ENCODE results near the gene ATG12. TPM values are rescaled to one million over a fixed set of nuclear protein-coding genes. Genes with fewer than 3 reads are reported as not detected.

Gene ATG12
- total and polyA plus RNA-seq, 2 of the 8 experiments (the other 6 are each of a cell fraction or from before 2014, with no cell fraction given): 23.8 to 49.3 TPM

DNA sequence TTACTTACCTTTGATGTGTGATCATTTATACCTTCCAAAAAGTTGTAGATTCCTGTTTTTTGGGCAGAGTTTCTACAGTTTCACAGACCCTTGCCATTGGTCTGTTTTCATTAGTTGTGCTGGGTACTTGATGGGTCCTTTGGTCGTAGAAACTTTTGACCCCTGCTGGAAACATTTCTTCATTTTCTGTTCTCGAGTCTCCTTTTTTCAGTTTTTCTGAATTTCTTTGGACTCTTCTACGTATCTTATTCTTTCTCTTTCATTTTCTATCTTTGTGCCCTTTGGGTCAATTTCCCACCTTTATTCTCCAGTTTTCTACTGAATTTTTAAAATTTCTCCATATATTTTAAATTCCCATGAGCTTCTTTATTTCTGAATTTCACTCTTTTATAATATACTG, 17.0 kb upstream of the ATG12 start:
- peaks cover 0 to 82% of the 10 kb centered on the region in 2 experiments; a peak in 2 of 4 replicates for H3K79me2 ChIP-seq (ENCODE audit: control insufficient read depth in 1 of 2, insufficient read depth in 2 of 2, low read length in 2 of 2)
- 0 out of 4 replicates have a peak overlapping the region, but pooled peaks of 1 of the 2 experiments have one; percentile 3 for H3K4me2 ChIP-seq (ENCODE audit: insufficient read depth in 1 of 2, low read depth in 2 of 2, low read length in 2 of 2)
- H4K8ac ChIP-seq (ENCODE audit: extremely low read depth, insufficient read depth, low read length): no peak overlapping the region
- no peak overlapping the region for H3K9ac ChIP-seq (replicated peaks in 1 of 4; ENCODE audit: extremely low read depth in 1 of 4, low read depth in 3 of 4, low read length in 3 of 4)
- no peak overlapping the region for H2AFZ ChIP-seq (ENCODE audit: low read length)
- H3K79me1 ChIP-seq (ENCODE audit: low read depth, low read length): no peaks in the 10 kb centered on the region; the same call in 1 of the 2 replicates
- H2BK5ac ChIP-seq (ENCODE audit: low read depth, low read length): no peak overlapping the region
- no peaks in the 10 kb centered on the region for H3K36me3 ChIP-seq (ENCODE audit: control insufficient read depth in 2 of 4, insufficient read depth in 4 of 4, low read length in 3 of 4)
- no peaks in the 10 kb centered on the region for H3K27me3 ChIP-seq (replicated peaks in 1 of 4; ENCODE audit: control insufficient read depth in 3 of 4, extremely low read depth in 1 of 4, insufficient read depth in 3 of 4, low read length in 3 of 4)
- DNase-seq (ENCODE audit: low read depth in 1 of 2, low spot score in 2 of 2) (no peak), FAIRE-seq (no peak)
- H3K9me3 ChIP-seq (ENCODE audit: insufficient read depth in 2 of 2, low read depth in 1 of 2, low read length in 1 of 2): peaks cover 0 to 6% of the 10 kb centered on the region in 2 experiments; a peak in 1 of 4 replicates
- no peak overlapping the region for H3K14ac ChIP-seq (ENCODE audit: insufficient read length)
- H3K4me3 ChIP-seq (ENCODE audit: extremely low read depth in 1 of 4, insufficient read depth in 2 of 4, low read depth in 3 of 4, low read length in 4 of 4): no peak overlapping the region
- H3K4ac ChIP-seq (replicated peaks; ENCODE audit: insufficient read length, low read depth, low read length): no peak overlapping the region
- no peak overlapping the region for H2BK12ac ChIP-seq (ENCODE audit: low read depth, low read length)
- no peak overlapping the region for H2BK15ac ChIP-seq (ENCODE audit: low read length)
- no peaks in the 10 kb centered on the region for H4K20me1 ChIP-seq (replicated peaks in 1 of 2; ENCODE audit: control insufficient read depth in 1 of 2, insufficient read depth in 2 of 2, low read length in 2 of 2)
- no peak overlapping the region; the same call in 1 of the 2 replicates for H3K27ac ChIP-seq (ENCODE audit: low read depth, low read length)
- no peak overlapping the region for H2AK5ac ChIP-seq (ENCODE audit: low read depth, low read length)
- H3K4me1 ChIP-seq (replicated peaks in 1 of 4; ENCODE audit: control insufficient read depth in 3 of 4, insufficient read depth in 4 of 4, low read length in 3 of 4): peaks cover 0 to 5% (median 0%) of the 10 kb centered on the region in 4 experiments; a peak in 2 of 7 replicates
- H3K18ac ChIP-seq (ENCODE audit: extremely low read depth, low read length): no peak overlapping the region
- no peak overlapping the region for H4K5ac ChIP-seq (ENCODE audit: insufficient read length, low read depth, low read length)
- no peaks in the 10 kb centered on the region; the same call in 1 of the 2 replicates for H3K23me2 ChIP-seq (ENCODE audit: low read depth, low read length)
- H4K91ac ChIP-seq (replicated peaks; ENCODE audit: insufficient read length, low read length): no peak overlapping the region
- POLR2A ChIA-PET (ENCODE audit: partially characterized antibody): no interaction called here
- 85% methylated on average over 3 of the region's 3 CpGs; no CpG with 5 or more reads in 1 of the 2 experiments for WGBS, 2 experiments (ENCODE audit: extremely low coverage in 1 of 2, insufficient coverage in 1 of 2, insufficient read length in 1 of 2, insufficient replicate concordance in 2 of 2, low coverage in 1 of 2, low lambda C conversion rate in 2 of 2, missing lambda C conversion rate in 1 of 2)
- H2BK20ac ChIP-seq (ENCODE audit: low read length): no peak overlapping the region
- CTCF ChIA-PET (ENCODE audit: partially characterized antibody): interaction anchor here (1.9 kb wide), 1 partner anchor 10 kb away, joined by 5 read pairs; no protein-coding TSS in a partner anchor
- H3K56ac ChIP-seq (replicated peaks; ENCODE audit: insufficient read length, low read depth, low read length): no peak overlapping the region
- H3K23ac ChIP-seq (ENCODE audit: insufficient read length): no peak overlapping the region
- no peak overlapping the region for H2BK120ac ChIP-seq (replicated peaks; ENCODE audit: low read depth, low read length)
- no peak for TF ChIP-seq KDM5A (IDR thresholded peaks at IDR 0.05; ENCODE audit: low read length)
- TF ChIP-seq NANOG (IDR thresholded peaks at IDR 0.05; ENCODE audit: insufficient read depth, low read depth, low read length, poor library complexity, severe bottlenecking): no peak
- TF ChIP-seq TCF12 (IDR thresholded peaks at IDR 0.05; ENCODE audit: low read depth, low read length): no peak
- no peak for TF ChIP-seq SIN3A (conservative IDR thresholded peaks at IDR 0.05 in 1 of 2, IDR thresholded peaks at IDR 0.05 in 1 of 2; ENCODE audit: low read depth in 1 of 2, low read length in 2 of 2)
- TF ChIP-seq YY1 (IDR thresholded peaks at IDR 0.05; ENCODE audit: low read depth, low read length): no peak
- TF ChIP-seq RNF2 (IDR thresholded peaks at IDR 0.05; ENCODE audit: borderline replicate concordance, low read depth, low read length, missing control alignments, poor library complexity, severe bottlenecking): no peak
- TF ChIP-seq MAFK (IDR thresholded peaks at IDR 0.05; ENCODE audit: low read depth, low read length): no peak
- TF ChIP-seq JUN (IDR thresholded peaks at IDR 0.05; ENCODE audit: low read depth, low read length): no peak
- TF ChIP-seq KDM1A (IDR thresholded peaks at IDR 0.05; ENCODE audit: borderline replicate concordance, low read length): no peak
- TF ChIP-seq HDAC6 (IDR thresholded peaks at IDR 0.05; ENCODE audit: low read depth, low read length): no peak
